Activated CD8-positive, alpha-beta memory T cell treated with anti-CD3 and anti-CD28 coated beads, Interleukin-2, amount 10 ng/mL, durations not matched to agents 7 days and 5 days (primary cell): Measurements from ENCODE around the gene DHCR7. TPM values are rescaled to one million over a fixed set of nuclear protein-coding genes. Genes with fewer than 3 reads are reported as not detected.

Experiments
- ATAC-seq: fragments of 150-1000 bp; cut with Tn5 transposase; one replicate; pipeline ENCODE4 v1.10.0; 2021; ENCODE audit warnings: moderate library complexity
- CTCF ChIA-PET: fragments of 350-600 bp; sonication (Branson Sonifier 250); formaldehyde crosslinking; loops from one replicate; lab custom pipeline; 2021; ENCODE audit warnings: antibody characterized with exemption; lab: Charles Lee
- DNase-seq: peaks from one replicate; pipeline ENCODE4 v3.0.0-alpha.2; 2020
- H3K27ac Mint-ChIP-seq: one replicate; pipeline ENCODE4 v1.8.0; 2021; ENCODE audit warnings: mild to moderate bottlenecking, mixed read lengths
- H3K27me3 Mint-ChIP-seq: one replicate; pipeline ENCODE4 v1.8.0; 2021; ENCODE audit warnings: mixed read lengths
- H3K36me3 Mint-ChIP-seq: one replicate; pipeline ENCODE4 v1.8.0; 2021; ENCODE audit warnings: mild to moderate bottlenecking, mixed read lengths
- H3K4me1 Mint-ChIP-seq: one replicate; pipeline ENCODE4 v1.8.0; 2021; ENCODE audit warnings: mixed read lengths
- H3K4me3 Mint-ChIP-seq: one replicate; pipeline ENCODE4 v1.8.0; 2021; ENCODE audit warnings: mild to moderate bottlenecking, moderate library complexity, mixed read lengths
- H3K9me3 Mint-ChIP-seq: one replicate; pipeline ENCODE4 v1.8.0; 2022; ENCODE audit warnings: low read depth, mixed read lengths
- total RNA-seq, 2 experiments: library from RNA; stranded (reverse); gene quantifications; one replicate each; pipeline ENCODE4 v1.2.3, GENCODE V29; 2021

The DHCR7 gene
- total RNA-seq, 2 experiments from 2014 or later, result 54.7 to 90.5 TPM

GRCh38 chr11:71456831-71457230 is 8.6 kb upstream of the DHCR7 start:
- no peak for ATAC-seq
- H3K4me1 Mint-ChIP-seq, result peaks cover 36% of the 10 kb centered on the region
- H3K27ac Mint-ChIP-seq, result no peak overlapping the region
- H3K36me3 Mint-ChIP-seq, result peaks cover 49% of the 10 kb centered on the region
- no peak for DNase-seq
- H3K4me3 Mint-ChIP-seq, result no peak overlapping the region
- CTCF ChIA-PET, result no interaction called here
- H3K9me3 Mint-ChIP-seq, result no peaks in the 10 kb centered on the region
- H3K27me3 Mint-ChIP-seq, result no peaks in the 10 kb centered on the region

GRCh38 chr11:71456294-71456693 is 8.1 kb upstream of the DHCR7 start:
- H3K9me3 Mint-ChIP-seq, result no peaks in the 10 kb centered on the region

GRCh38 chr11:71454470-71455113 is 6.4 kb upstream of the DHCR7 start:
- H3K4me1 Mint-ChIP-seq, result peaks cover 51% of the 10 kb centered on the region
- ATAC-seq (no peak), DNase-seq (no peak)
- H3K27ac Mint-ChIP-seq, result peak overlapping the region; percentile 40
- H3K27me3 Mint-ChIP-seq, result no peaks in the 10 kb centered on the region
- peak overlapping the region; percentile 88 for H3K4me3 Mint-ChIP-seq
- H3K36me3 Mint-ChIP-seq, result peaks cover 29% of the 10 kb centered on the region
- no peaks in the 10 kb centered on the region for H3K9me3 Mint-ChIP-seq
- CTCF ChIA-PET, result no interaction called here

More at GRCh38 chr11:71456294-71456693, 8.1 kb upstream of the DHCR7 start:
- ATAC-seq (no peak), DNase-seq (no peak)
- no peak overlapping the region for H3K4me3 Mint-ChIP-seq
- peaks cover 41% of the 10 kb centered on the region for H3K4me1 Mint-ChIP-seq
- H3K27ac Mint-ChIP-seq, result no peak overlapping the region
- H3K36me3 Mint-ChIP-seq, result peaks cover 45% of the 10 kb centered on the region
- no peaks in the 10 kb centered on the region for H3K27me3 Mint-ChIP-seq
- CTCF ChIA-PET, result no interaction called here

- peak overlapping the region; percentile 78 for H3K27ac Mint-ChIP-seq
- H3K4me1 Mint-ChIP-seq, result peaks cover 57% of the 10 kb centered on the region
- H3K4me3 Mint-ChIP-seq, result peak overlapping the region; percentile 88
- no peaks in the 10 kb centered on the region for H3K27me3 Mint-ChIP-seq
- ATAC-seq (no peak), DNase-seq (no peak)
- H3K9me3 Mint-ChIP-seq, result no peaks in the 10 kb centered on the region
- CTCF ChIA-PET, result no interaction called here
- H3K36me3 Mint-ChIP-seq, result peaks cover 27% of the 10 kb centered on the region
Observed at GRCh38 chr11:71453918-71454304, 5.7 kb upstream of the DHCR7 start.

GRCh38 chr11:71453037-71453917 is 5.1 kb upstream of the DHCR7 start, which contains the start of gene NADSYN1:
Gene NADSYN1 (plus strand): TSS chr11:71453203. CDS start chr11:71453297, 94 bp downstream.
- Mint-ChIP-seq H3K4me3 (peak within 1 kb of the TSS; percentile 88), H3K4me1 (peaks cover 57% of the 10 kb centered on the region), H3K27ac (peak within 1 kb of the TSS; percentile 97), H3K27me3 (no peaks in the 10 kb centered on the region), H3K9me3 (no peaks in the 10 kb centered on the region), H3K36me3 (peaks cover 27% of the 10 kb centered on the region)
- peak; percentile 74 for ATAC-seq
- DNase-seq, result peak; percentile 97
- CTCF ChIA-PET, result no interaction called here

GRCh38 chr11:71452199-71453036 is 4.2 kb upstream of the DHCR7 start:
- Mint-ChIP-seq H3K4me3 (peak overlapping the region; percentile 88), H3K27ac (peak overlapping the region; percentile 97), H3K9me3 (no peaks in the 10 kb centered on the region), H3K36me3 (peaks cover 22% of the 10 kb centered on the region), H3K27me3 (no peaks in the 10 kb centered on the region), H3K4me1 (peaks cover 61% of the 10 kb centered on the region)
- CTCF ChIA-PET, result no interaction called here
- ATAC-seq, result peak; percentile 10
- DNase-seq, result peak; percentile 85

- Mint-ChIP-seq H3K36me3 (peaks cover 23% of the 10 kb centered on the region), H3K9me3 (no peaks in the 10 kb centered on the region), H3K4me1 (peaks cover 65% of the 10 kb centered on the region), H3K27ac (peak overlapping the region; percentile 97), H3K4me3 (peak overlapping the region; percentile 88), H3K27me3 (no peaks in the 10 kb centered on the region)
- DNase-seq (no peak), ATAC-seq (no peak)
- CTCF ChIA-PET, result no interaction called here
Observed at GRCh38 chr11:71451596-71452198, 3.5 kb upstream of the DHCR7 start.

- H3K9me3 Mint-ChIP-seq, result peaks cover 3% of the 10 kb centered on the region
- DNase-seq (no peak), ATAC-seq (no peak)
- CTCF ChIA-PET, result no interaction called here
- H3K4me1 Mint-ChIP-seq, result peaks cover 67% of the 10 kb centered on the region
- peak overlapping the region; percentile 97 for H3K27ac Mint-ChIP-seq
- H3K27me3 Mint-ChIP-seq, result no peaks in the 10 kb centered on the region
- no peak overlapping the region for H3K4me3 Mint-ChIP-seq
- peaks cover 24% of the 10 kb centered on the region for H3K36me3 Mint-ChIP-seq
Observed at GRCh38 chr11:71450939-71451338, 2.7 kb upstream of the DHCR7 start.

GRCh38 chr11:71450507-71450906 is 2.3 kb upstream of the DHCR7 start:
- Mint-ChIP-seq H3K36me3 (peaks cover 22% of the 10 kb centered on the region), H3K27me3 (no peaks in the 10 kb centered on the region), H3K9me3 (peaks cover 5% of the 10 kb centered on the region), H3K4me1 (peaks cover 67% of the 10 kb centered on the region), H3K27ac (peak overlapping the region; percentile 97), H3K4me3 (no peak overlapping the region)
- ATAC-seq (no peak), DNase-seq (no peak)
- CTCF ChIA-PET, result no interaction called here

- CTCF ChIA-PET, result no interaction called here
- DNase-seq, result no peak
- Mint-ChIP-seq H3K4me3 (peak overlapping the region; percentile 97), H3K27ac (peak overlapping the region; percentile 90), H3K36me3 (peaks cover 23% of the 10 kb centered on the region), H3K27me3 (no peaks in the 10 kb centered on the region), H3K9me3 (peaks cover 5% of the 10 kb centered on the region), H3K4me1 (peaks cover 60% of the 10 kb centered on the region)
- ATAC-seq, result no peak
Observed at GRCh38 chr11:71449596-71449995, 1.4 kb upstream of the DHCR7 start.

- H3K4me1 Mint-ChIP-seq, result peaks cover 50% of the 10 kb centered on the region
- CTCF ChIA-PET, result interaction anchor here (1.4 kb wide), 1 partner anchor 11 kb away, joined by 3 read pairs; no protein-coding TSS in a partner anchor
- ATAC-seq, result peak; percentile 27
- peaks cover 35% of the 10 kb centered on the region for H3K36me3 Mint-ChIP-seq
- peaks cover 5% of the 10 kb centered on the region for H3K9me3 Mint-ChIP-seq
- H3K27ac Mint-ChIP-seq, result peak overlapping the region; percentile 68
- no peaks in the 10 kb centered on the region for H3K27me3 Mint-ChIP-seq
- peak; percentile 63 for DNase-seq
- peak overlapping the region; percentile 97 for H3K4me3 Mint-ChIP-seq
Observed at GRCh38 chr11:71447791-71448256, 369 bp downstream of the DHCR7 start.

GRCh38 chr11:71446942-71447688 is 1.1 kb downstream of the DHCR7 start:
- Mint-ChIP-seq H3K9me3 (peaks cover 5% of the 10 kb centered on the region), H3K4me1 (peaks cover 47% of the 10 kb centered on the region), H3K27me3 (no peaks in the 10 kb centered on the region), H3K27ac (peak overlapping the region; percentile 68), H3K4me3 (peak overlapping the region; percentile 97), H3K36me3 (peaks cover 39% of the 10 kb centered on the region)
- ATAC-seq (no peak), DNase-seq (no peak)
- CTCF ChIA-PET, result interaction anchor here (1.4 kb wide), 1 partner anchor 11 kb away, joined by 3 read pairs; no protein-coding TSS in a partner anchor
